GM18861 (cell line): Measurements from ENCODE around the gene SLC38A8.

ENCODE experiments used
- ATAC-seq: cut with Tn5 transposase; IDR thresholded peaks from one replicate; pipeline ENCODE4 v1.9.1; 2021; ENCODE audit not compliant: unreplicated experiment

SLC38A8 gene

DNA sequence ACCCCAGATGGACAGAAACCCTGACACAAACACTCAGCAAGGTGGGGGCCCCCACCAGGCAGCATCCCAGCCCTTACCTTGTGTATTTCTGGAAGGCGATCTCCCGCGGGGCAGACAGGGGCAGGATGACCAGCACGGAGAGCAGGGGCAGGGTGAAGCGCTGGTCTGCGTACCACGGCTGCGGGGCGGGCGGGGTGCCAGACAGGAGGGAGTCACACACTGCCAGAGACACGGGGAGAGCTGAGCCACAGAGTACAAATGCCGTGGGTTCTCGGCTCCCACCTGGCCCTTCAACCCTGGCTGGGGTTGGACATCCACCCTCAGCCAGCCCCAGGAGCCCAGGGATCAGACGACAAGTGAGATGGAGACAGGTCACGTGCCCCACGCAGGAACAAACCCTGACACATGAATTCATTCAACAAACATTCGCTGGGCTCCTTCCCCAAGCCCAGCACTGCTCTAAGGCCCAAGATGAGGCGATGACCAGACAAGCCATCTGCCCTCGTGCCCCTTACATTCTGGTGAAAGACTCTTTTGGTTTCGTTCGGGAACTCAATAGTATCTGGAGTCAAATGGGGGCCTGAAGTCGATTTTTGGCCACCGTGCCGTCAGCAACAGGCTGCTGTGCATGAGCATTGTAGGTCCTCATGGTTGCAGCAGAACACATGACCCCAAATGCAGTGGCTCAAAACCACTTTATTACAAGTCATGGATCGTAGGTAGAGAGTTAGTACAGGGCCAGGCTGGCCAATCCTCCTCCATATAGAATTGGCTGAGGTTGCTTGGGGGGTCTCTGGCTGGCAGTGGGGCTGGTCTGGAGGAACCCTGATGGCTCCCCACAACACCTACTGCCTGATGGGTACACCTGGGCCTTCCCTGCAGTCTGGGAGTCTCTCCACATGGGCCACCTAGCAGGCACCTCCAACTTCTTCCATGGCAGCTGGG is 9.1 kb downstream of the SLC38A8 start:
- ATAC-seq, result no peak

DNA sequence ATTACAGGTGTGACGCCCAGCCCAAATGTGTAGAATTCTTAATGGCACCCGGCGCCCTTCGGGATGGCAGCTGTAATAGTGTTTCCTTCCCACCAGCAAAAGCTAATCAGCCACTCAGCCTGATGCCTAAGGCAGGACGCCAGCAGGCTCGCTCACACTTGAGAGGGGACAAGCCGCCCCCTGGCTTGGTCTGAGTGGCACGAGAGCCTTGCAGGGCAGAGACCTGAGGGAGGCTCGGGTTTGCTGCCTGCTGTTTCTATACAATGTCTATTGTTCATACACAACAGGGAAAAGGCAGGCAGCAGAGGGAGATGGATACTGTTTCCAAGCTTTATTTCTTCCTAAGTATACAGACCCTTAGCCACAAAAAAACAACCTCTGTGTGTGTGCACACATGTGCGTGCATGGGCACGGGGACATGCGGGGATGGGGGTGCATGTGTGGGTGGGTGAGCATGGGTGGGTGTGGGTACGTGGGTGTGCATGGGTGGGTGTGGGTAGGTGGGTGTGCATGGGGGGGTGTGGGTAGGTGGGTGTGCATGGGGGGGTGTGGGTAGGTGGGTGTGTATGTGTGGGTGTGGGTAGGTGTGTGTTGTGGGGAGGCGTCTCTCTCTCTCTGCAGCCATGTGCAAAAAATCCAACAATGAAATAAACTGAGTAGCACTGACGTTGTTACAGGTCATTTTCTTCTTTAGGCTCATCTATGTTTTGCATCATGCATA is 10.0 kb downstream of the SLC38A8 start:
- no peak for ATAC-seq

DNA sequence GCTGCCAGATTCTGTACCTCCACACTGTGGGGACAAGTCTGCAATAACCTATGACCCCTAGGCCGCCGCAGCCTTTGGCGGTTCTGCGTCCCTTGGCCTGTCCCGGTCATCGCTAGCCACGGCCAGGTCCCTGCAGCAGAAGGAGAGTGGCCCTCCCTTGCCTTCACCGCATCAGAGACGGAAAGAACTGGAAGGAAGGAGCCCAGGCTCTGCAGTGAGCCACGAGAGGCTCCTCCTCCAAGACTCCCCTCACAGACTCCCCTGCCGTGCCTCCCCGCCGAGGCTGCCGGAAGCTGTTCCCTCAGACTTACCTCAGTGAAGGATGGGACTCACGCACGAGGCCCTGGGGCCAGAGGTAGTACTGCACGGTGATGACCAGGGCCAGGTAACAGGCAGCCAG is 11.0 kb downstream of the SLC38A8 start:
- no peak for ATAC-seq

DNA sequence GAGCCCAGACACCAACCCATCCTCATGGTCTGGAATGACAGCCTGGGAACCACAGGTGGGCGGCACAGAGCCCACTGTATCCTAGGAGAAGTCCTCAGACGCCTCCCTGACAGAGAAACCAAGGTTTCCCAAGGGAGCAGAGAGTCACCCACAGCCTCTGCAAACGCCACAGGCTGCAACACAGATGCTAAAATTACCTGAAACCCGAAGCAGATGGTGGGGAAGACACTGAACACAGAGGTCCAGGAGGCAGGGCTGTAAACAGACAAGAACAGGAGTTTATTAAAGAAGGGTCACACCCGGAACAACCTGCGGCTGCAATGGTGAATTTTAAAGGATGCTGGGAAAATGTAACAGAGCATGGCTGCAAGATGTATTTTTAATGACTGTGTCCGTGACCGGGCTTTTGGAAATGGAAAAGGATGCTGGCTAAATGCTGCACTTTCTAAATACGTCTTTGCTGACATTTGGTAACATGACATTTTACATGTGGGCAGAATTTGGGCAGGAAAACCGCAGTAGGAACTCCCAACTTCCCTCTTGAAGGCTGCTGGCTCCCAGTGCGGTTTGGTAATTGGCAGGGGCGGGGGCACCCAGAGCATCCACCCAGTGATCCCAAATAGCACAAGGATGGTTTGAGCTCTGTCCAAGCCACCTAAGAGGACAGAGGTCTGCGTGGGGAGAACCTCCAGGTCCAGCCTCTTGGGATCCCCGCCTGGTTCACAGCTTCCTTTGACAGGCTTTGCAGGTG is 13.1 kb downstream of the SLC38A8 start:
- no peak for ATAC-seq

DNA sequence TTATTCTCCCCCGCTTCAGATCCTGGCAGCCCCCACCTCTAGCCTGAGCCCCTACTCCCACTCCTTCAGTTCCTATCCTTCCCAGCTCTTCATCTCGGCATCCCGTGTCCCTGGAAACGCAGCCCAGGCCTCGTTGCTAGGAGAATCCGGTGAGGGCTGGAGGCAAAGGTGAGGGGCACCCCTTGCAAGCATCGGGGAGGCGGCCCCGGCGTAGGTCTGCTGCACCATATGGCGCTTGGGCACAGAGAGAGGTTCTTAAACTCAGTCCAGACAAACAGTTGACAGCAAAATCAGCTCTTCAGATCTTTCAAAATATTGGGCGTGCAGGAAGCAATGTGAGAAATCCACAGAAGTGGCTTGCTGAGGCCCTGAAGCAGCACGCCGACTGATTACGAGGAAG is 15.0 kb downstream of the SLC38A8 start:
- ATAC-seq, result no peak

DNA sequence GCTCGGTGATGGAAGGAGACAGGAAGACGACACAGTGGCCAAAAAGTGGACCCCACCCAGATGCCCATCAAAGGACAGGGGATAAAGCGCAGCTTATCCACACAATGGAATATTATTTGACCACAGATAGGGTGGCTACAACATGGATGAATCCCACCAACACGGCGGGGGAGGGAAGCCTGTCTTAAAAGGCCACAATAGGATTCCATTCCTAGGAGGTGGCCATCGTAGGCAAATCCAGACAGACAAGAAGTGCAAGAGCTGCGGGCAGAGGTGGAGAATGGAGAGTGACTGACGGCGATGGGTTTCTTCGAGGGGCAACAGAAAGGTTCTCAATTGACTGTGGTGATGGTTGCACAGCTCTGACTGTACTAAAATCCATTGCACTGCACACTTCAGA is 16.0 kb downstream of the SLC38A8 start:
- ATAC-seq, result no peak

DNA sequence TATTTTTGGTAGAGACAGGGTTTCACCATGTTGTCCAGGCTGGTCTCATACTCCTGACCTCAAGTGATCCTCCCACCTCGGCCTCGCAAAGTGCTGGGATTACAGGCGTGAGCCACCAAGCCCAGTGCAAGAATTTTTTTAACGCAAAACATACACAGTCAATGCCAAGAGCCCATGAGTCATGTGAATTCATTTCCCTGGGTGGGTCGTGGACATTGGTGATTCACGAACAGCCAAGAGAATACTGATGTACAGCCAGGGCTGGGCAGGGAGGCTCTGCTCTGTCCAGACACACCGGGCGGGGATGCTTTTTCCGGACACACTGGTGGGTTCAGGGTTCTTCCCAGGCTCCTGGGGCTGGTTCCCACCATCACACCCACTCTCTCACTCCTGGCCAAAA is 17.7 kb downstream of the SLC38A8 start:
- ATAC-seq, result no peak

DNA sequence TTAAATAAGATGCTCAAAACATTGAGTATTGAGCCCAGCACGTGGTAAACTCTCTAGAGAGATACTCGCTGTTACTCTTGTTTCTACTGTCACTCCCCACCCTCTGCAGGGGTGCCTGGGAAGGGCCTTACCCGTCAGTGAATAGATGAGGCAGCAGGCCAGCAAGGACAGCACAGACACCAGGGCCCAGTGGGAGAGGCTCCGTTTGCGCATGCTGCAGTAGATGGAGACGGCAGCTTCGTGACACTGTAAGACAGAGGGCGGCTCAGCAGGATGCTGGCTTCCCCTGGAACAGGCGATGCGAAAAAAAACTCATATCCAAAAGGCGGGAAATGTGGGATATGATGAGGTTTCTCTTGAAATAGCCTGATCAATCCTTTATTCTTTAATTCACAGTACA is 20.0 kb downstream of the SLC38A8 start:
- ATAC-seq, result no peak

DNA sequence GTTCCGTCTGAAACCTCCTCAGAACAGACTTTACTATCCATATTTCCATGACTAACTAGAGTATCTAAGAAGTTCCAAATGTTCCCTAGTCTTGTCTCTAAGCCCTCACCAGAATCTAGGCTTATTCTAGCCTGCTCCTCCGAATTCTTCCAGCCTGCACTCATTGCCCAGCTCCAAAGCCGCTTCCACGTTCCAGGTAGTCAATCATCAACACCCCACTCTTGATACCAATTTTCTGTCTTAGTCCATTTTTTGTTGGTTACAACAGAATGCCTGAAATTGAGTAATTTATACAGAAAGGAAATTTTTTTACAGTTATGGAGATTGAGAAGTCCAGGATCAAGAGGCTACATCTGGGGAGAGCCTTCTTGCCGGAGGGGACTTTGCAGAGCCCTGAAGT is 21.1 kb downstream of the SLC38A8 start:
- no peak for ATAC-seq

DNA sequence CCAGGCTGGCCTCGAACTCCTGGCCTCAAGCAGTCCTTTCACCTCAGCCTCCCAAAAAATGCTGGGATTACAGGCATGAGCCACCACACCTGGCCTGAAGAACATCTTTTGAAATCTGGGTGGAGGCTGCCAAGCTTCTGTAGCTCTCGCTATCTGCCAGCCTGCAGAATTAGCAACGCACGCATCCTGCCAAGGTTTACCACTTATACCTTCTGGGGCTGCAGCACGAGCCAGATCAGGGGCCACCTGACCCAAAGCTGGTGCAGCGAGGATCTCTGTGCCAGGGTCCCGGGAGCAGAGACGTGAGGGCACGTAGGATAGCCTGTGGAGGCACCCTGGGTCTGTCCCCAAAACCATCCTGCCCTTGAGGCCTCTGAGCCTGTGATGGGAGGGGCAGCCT is 22.2 kb downstream of the SLC38A8 start:
- no peak for ATAC-seq

DNA sequence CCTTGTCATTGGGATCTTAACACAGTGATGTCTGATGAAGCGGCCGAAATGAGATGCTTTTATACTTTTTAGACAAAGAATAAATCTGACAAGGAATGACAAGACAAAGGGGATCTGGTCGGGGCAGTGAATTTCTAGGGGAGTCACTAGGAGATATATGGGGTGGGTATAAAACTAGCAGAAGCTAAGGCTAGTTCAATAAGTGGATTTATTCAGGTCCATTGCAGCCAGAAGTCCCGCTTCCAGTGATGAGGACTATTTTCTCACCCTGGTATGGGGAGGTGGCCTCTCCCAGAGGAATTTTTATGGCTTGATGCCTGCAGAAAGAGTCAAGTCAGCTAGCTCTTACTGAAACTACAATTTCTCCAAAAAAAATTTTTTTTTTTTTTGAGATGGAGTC is 23.9 kb downstream of the SLC38A8 start:
- ATAC-seq, result no peak

DNA sequence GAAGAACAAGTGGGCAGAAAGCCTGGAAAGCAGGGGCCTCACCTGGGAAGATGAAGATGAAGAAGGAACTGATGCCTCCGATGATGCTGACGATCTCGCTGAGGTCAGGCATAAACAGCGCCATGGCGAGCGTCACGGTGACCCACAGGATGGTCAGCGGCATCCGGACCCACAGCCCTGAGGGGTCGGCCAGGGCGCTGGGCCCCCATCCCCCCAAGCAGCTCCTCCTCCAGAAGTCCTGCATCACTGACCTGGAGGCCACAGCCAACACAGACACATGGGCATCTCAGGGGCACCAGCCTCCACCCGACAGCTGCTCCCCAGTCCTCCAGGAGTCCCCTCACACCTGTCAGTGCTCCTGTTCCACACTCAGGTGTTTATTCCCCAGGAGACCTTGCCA is 26.1 kb downstream of the SLC38A8 start:
- no peak for ATAC-seq

DNA sequence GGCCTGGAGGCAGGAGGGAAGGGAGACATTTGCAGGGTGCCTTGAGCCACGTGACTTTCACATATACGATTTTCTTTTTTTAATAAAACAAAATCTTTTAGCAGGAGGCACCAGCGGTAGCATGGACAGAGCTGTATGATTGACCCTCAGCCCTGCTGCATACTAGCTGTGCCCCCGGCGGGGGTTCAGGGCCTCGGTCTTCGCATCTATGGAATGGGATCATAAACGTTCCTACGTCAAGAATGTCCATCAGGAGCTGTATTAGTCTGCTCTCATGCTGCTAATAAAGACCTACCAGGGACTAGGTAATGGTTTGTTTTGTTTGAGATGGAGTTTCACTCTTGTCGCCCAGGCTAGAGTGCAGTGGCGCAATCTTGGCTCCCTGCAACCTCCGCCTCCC is 27.2 kb downstream of the SLC38A8 start:
- ATAC-seq, result no peak

DNA sequence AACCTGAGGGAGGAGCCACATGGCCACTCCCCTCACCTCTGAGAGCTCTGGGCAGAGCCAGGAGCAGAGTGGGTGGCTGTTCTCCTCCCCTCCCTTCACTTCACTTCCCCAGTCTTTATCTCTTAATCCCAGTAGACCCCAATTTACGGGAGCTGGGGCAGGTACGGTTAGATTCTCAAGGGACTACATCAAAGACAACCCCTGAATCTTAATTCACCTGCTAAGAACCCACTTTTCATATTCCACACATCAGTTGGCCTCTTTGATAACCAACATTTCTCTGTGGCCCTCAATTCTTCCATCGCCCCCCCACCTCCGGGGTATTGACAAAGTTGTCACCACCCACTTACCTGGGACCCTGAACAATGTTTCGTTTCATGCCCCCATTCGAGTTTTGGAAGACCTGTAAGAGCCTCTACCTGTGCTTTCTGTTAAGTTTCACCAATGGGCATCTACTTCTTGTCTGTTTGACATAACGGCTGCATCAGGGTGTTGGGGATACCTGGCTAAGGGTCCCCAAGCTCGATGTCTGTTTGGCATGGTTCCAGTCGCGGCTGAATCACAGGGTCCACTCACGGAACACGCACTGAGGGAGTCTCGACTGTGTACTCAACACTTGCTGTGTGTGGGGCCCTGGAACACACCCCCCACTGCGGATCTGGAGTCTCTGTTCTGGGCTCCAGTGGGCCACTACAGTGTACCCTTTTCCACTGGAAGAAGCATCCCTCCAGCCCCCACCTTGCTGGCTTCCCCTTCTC is 27.8 kb downstream of the SLC38A8 start:
- ATAC-seq, result no peak

DNA sequence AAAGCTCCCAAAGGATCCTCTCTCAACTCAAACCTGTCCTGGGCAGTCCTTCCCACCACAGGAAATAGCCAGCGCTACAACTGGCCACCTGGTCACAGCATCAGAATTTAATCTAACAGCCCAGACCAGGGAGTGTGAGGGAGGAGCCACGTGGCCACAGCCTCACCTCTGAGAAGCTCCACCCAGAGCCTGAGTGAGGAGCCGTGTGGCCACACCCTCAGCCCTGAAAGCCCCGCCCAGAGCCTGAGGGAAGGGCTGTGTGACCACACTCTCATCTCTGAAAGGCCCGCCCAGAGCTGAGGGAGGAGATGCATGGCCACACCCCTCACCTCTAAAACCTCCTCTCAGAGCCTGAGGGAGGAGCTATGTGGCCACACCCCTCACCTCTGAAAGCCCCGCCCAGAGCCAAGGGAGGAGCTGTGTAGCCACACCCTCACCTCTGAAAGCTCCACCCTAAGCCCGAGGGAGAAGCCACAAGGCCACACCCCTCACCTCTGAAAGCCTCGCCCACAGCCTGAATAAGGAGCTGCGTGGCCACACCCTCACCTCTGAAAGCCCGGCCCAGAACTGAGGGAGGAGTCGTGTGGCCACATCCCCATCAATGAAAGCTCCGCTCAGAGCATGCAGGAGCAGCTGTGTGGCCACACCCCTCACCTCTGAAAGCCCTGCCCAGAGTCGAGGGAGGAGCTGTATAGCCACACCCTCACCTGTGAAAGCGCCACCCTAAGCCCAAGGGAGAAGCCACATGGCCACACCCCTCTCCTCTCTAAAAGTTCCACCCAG is 28.6 kb downstream of the SLC38A8 start:
- peak; percentile 70 for ATAC-seq

DNA sequence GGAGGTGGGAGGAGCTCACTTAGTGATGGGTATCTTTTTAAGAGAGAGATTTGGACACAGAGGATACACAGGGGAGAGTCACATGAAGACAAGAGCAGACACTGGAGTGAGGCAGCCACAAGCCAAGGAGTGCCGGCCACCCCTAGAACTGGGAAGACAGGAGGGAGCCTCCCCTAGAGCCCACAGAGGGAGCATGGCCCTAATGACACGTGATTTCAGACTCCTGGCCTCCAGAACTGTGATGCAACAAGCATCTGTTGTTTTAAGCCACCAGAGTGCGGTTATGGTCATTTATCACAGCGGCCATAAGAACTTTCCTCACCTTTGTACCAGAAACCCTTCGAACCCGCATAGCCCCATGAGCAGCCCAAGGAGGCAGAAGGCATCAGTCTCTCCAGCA is 33.3 kb downstream of the SLC38A8 start:
- no peak for ATAC-seq

DNA sequence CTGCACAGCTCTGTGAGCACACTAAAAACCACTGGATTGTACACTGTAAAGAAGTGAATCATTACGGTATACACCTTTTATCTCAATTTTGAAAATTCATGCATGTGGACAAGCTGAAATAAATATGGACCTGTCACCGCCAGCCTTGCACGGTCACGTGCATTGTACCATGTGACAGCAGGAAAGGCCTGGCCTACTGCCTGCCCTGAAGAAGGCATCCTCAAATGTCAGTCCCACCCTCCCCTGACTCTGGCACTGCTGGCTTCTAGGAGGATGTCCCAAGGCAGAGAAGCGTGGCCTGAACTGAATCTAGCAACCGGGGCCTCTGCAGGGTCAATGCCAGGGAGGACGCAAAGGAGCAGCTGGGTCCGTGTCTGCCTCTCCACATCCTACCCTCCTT is 34.6 kb downstream of the SLC38A8 start:
- no peak for ATAC-seq

DNA sequence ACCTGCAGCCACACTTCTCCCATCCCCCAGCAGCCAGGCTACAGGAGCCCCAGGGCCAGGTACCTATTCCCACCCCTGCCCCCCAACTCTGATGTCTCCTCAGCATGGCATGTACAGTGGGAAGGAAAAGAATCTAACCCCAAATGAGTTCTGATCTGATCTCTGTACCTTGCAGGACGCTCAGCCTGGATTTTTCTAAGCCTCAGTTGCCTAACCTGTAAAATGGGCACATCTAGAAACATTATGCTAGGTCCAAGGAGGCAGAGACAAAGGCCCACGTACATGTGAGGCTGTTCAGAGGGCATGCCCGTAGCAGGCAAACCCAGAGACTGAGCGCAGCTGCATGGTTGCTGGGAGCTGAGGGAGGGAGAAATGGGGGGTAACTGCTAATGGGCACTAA is 35.1 kb downstream of the SLC38A8 start:
- no peak for ATAC-seq

DNA sequence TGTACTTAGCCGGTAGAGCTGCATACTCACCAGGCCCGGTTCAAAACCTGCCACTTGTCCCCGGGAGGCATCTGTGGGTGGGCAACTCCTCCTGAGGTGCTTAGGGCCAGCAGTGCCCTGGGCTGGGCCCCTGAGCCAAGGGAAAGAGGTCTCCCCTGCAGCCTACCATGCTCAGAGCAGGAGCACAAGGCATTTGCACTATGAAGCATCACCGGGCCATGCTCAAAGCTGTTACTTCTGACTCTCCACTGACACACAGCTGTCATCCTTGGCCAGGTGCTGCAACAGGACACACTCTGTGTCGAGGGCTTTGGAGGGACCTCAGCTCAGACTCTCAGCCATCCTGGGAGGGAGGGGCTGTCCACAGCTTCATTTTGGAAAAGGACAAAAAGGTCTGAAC is 37.2 kb downstream of the SLC38A8 start:
- ATAC-seq, result no peak

DNA sequence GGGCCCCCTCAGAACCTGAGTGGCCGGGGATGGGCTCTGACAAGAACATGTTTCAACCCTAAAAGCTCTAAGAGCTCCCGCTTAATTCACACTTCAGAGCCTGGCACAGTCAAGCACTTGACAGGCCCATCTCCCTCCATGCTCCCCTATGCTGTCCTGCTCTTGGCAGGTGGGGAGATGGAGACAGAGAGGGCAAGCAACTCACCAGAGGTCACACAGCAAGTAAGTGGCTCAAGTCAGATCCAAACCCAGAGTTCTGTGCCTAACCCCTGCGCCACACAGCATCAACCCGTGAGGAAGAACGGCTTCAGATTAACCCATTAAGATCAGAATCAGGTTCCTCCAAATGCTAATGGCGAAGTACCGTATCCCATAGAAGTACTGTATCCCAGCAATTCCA is 38.2 kb downstream of the SLC38A8 start:
- no peak for ATAC-seq
